IMR-90 (cell line): Measurements from ENCODE around the gene IQUB. TPM values are rescaled to one million over a fixed set of nuclear protein-coding genes. Genes with fewer than 3 reads are reported as not detected.
A peak's percentile ranks its signal among the peaks of the same experiment; 100 is the strongest.

ENCODE experiments used
- ATAC-seq: fragments of 200-7000 bp; cut with Tn5 transposase; 2 replicates; pipeline ENCODE4 v1.9.1; 2020; ENCODE audit warnings: low read depth, mild to moderate bottlenecking, moderate library complexity
- BruUV-seq: library from RNA; stranded (reverse); fragments of 400-500 nt; replicated peaks from 2 replicates; lab custom pipeline; 2021; lab: Mats Ljungman, UMichigan
- CTCF ChIA-PET: fragments of 300-600 bp; formaldehyde crosslinking; extraction: SDS; loops from one replicate; lab custom pipeline; 2021; ENCODE audit warnings: antibody characterized with exemption; lab: Yijun Ruan, JAX
- POLR2A ChIA-PET: fragments of 300-600 bp; sonication (Branson Sonifier 250); formaldehyde crosslinking; loops from one replicate; lab custom pipeline; 2022; ENCODE audit warnings: antibody characterized with exemption; ENCODE audit not compliant: unreplicated experiment; lab: Charles Lee
- DNase-seq: peaks from one replicate; pipeline ENCODE4 v3.0.0; 2013
- H2AFZ ChIP-seq: replicated peaks from 2 replicates; pipeline ENCODE3; 2013; ENCODE audit warnings: low read length, mild to moderate bottlenecking; ENCODE audit not compliant: poor library complexity
- H2AK5ac ChIP-seq: 2 replicates; pipeline ENCODE4 v1.6.1; 2013; ENCODE audit warnings: low read depth, low read length, inconsistent platforms
- H2AK9ac ChIP-seq: replicated peaks from 2 replicates; pipeline ENCODE3; 2013; ENCODE audit warnings: mild to moderate bottlenecking, low read depth, low read length, moderate library complexity; ENCODE audit not compliant: poor library complexity
- H2BK120ac ChIP-seq: 2 replicates; pipeline ENCODE4 v1.6.1; 2013; ENCODE audit warnings: low read depth, low read length, inconsistent platforms
- H2BK15ac ChIP-seq: 3 replicates; pipeline ENCODE4 v1.6.1; 2013; ENCODE audit warnings: low read depth, low read length, inconsistent platforms
- H2BK20ac ChIP-seq: 2 replicates; pipeline ENCODE4 v1.6.1; 2013; ENCODE audit warnings: low read depth, mild to moderate bottlenecking, inconsistent platforms, low read length, moderate library complexity
- H2BK5ac ChIP-seq: 2 replicates; pipeline ENCODE4 v1.6.1; 2013; ENCODE audit warnings: mild to moderate bottlenecking, low read depth, low read length, inconsistent platforms; ENCODE audit not compliant: poor library complexity, severe bottlenecking
- H3K14ac ChIP-seq: replicated peaks from 2 replicates; pipeline ENCODE4 v1.6.1; 2013; ENCODE audit warnings: low read depth, low read length, inconsistent platforms
- H3K18ac ChIP-seq: 2 replicates; pipeline ENCODE4 v1.6.1; 2013; ENCODE audit warnings: low read depth, low read length, control low read depth
- H3K23ac ChIP-seq: 2 replicates; pipeline ENCODE4 v1.6.1; 2013; ENCODE audit warnings: low read depth, low read length, inconsistent platforms
- H3K27ac ChIP-seq: 2 replicates; pipeline ENCODE4 v1.5.1; 2013; ENCODE audit warnings: mild to moderate bottlenecking, control low read depth, low read length; ENCODE audit not compliant: insufficient read depth
- H3K27me3 ChIP-seq: 2 replicates; pipeline ENCODE4 v1.6.1; 2013; ENCODE audit warnings: low read length; ENCODE audit not compliant: control insufficient read depth, insufficient read depth
- H3K36me3 ChIP-seq: 2 replicates; pipeline ENCODE4 v1.6.1; 2013; ENCODE audit warnings: low read length, mixed read lengths; ENCODE audit not compliant: control insufficient read depth, insufficient read depth
- H3K4ac ChIP-seq: 2 replicates; pipeline ENCODE4 v1.6.1; 2013; ENCODE audit warnings: low read depth, low read length, inconsistent platforms
- H3K4me1 ChIP-seq: 2 replicates; pipeline ENCODE4 v1.6.1; 2013; ENCODE audit warnings: low read length, mixed read lengths; ENCODE audit not compliant: control insufficient read depth, insufficient read depth
- H3K4me2 ChIP-seq: 2 replicates; pipeline ENCODE4 v1.6.1; 2013; ENCODE audit warnings: low read depth, mild to moderate bottlenecking, control low read depth, low read length, moderate library complexity
- H3K4me3 ChIP-seq: 2 replicates; pipeline ENCODE4 v1.5.1; 2013; ENCODE audit warnings: low read depth, mild to moderate bottlenecking, control low read depth, low read length, moderate library complexity; ENCODE audit not compliant: insufficient read depth
- H3K56ac ChIP-seq: 2 replicates; pipeline ENCODE4 v1.6.1; 2013; ENCODE audit warnings: low read length, inconsistent platforms; ENCODE audit not compliant: insufficient read depth; ENCODE audit errors: extremely low read depth
- H3K79me1 ChIP-seq, 2 experiments: 2 replicates each; pipeline ENCODE4 v1.6.1; 2013; ENCODE audit warnings: low read length in 2 of 2, inconsistent platforms in 1 of 2, low read depth in 1 of 2
- H3K9ac ChIP-seq: 2 replicates; pipeline ENCODE4 v1.6.1; 2013; ENCODE audit warnings: low read depth, low read length, control low read depth
- H3K9me1 ChIP-seq: 2 replicates; pipeline ENCODE4 v1.6.1; 2013; ENCODE audit warnings: low read length, inconsistent platforms; ENCODE audit not compliant: insufficient read depth
- H3K9me3 ChIP-seq: 2 replicates; pipeline ENCODE4 v1.6.1; 2013; ENCODE audit warnings: low read length; ENCODE audit not compliant: control insufficient read depth, insufficient read depth
- H4K20me1 ChIP-seq: 2 replicates; pipeline ENCODE4 v1.6.1; 2013; ENCODE audit warnings: low read length, inconsistent platforms; ENCODE audit not compliant: insufficient read depth
- H4K5ac ChIP-seq: 2 replicates; pipeline ENCODE4 v1.6.1; 2013; ENCODE audit warnings: mild to moderate bottlenecking, low read depth, low read length, control low read depth
- H4K8ac ChIP-seq, 2 experiments: 2 replicates each; pipeline ENCODE4 v1.6.1; 2013; ENCODE audit warnings: low read depth in 2 of 2, low read length in 2 of 2, control low read depth in 1 of 2, inconsistent platforms in 1 of 2
- H4K91ac ChIP-seq: 2 replicates; pipeline ENCODE4 v1.6.1; 2013; ENCODE audit warnings: low read depth, low read length, inconsistent platforms; ENCODE audit not compliant: insufficient read depth
- BHLHE40 ChIP-seq: fragments of 150-350 bp; IDR thresholded peaks from 2 replicates; pipeline ENCODE4 v1.6.1; 2016; ENCODE audit warnings: mild to moderate bottlenecking, low read depth, low read length
- CEBPB ChIP-seq: IDR thresholded peaks from 2 replicates; pipeline ENCODE4 v1.6.1; 2012; ENCODE audit warnings: low read depth, low read length, improper control_type of control experiment
- CHD1 ChIP-seq: IDR thresholded peaks from 2 replicates; pipeline ENCODE4 v1.6.1; 2012; ENCODE audit warnings: low read depth, low read length, improper control_type of control experiment
- MAFK ChIP-seq: IDR thresholded peaks from 2 replicates; pipeline ENCODE4 v1.6.1; 2012; ENCODE audit warnings: low read depth, low read length, improper control_type of control experiment
- RCOR1 ChIP-seq: IDR thresholded peaks from 2 replicates; pipeline ENCODE4 v1.6.1; 2012; ENCODE audit warnings: mild to moderate bottlenecking, low read length, improper control_type of control experiment; ENCODE audit not compliant: insufficient replicate concordance
- SMC3 ChIP-seq: fragments of 150-350 bp; IDR thresholded peaks from 2 replicates; pipeline ENCODE4 v1.6.1; 2016; ENCODE audit warnings: low read depth, mild to moderate bottlenecking, antibody characterized with exemption, low read length, moderate library complexity
- WGBS, 2 experiments: methylation state at CpG; one replicate each; pipeline versions ENCODE4 v1.1.5 to v1.1.7; 2013; ENCODE audit warnings: missing lambda C conversion rate in 2 of 2; ENCODE audit not compliant: insufficient read length in 1 of 2; ENCODE audit errors: extremely low coverage in 2 of 2; 5-methylcytosine and 5-hydroxymethylcytosine counted together
- dilution Hi-C: fragments of 300-500 bp; cut with HindIII; formaldehyde crosslinking; loops from one replicate; pipeline ENCODE4 v1.14.3; 2018; ENCODE audit warnings: low sequenced_read_pairs; ENCODE audit not compliant: unreplicated experiment
- in situ Hi-C: fragments of 300-500 bp; cut with MboI; formaldehyde crosslinking; loops from 3 replicates; pipeline ENCODE4 v1.14.3; 2019; ENCODE audit warnings: low sequenced_read_pairs, inconsistent platforms, mixed read lengths
- intact Hi-C: fragments of 100-400 bp; cut with micrococcal nuclease; formaldehyde crosslinking; loops from 2 replicates; pipeline ENCODE4 v1.10.0; 2022
- polyA plus RNA-seq, 3 experiments: library from polyadenylated mRNA; depleted of rRNA; stranded (reverse); fragments of >200 nt; gene quantifications; 2 replicates each; pipeline ENCODE4 v1.2.3, GENCODE V29; 2012; ENCODE audit warnings: low replicate concordance in 1 of 3
- total RNA-seq: library from RNA; depleted of rRNA; stranded (reverse); fragments of >200 nt; gene quantifications from 2 replicates; pipeline ENCODE4 v1.2.3, GENCODE V29; 2012
- TF ChIP-seq, protein P1 (sequence below): fragments of 150-350 bp; IDR thresholded peaks from 2 replicates; pipeline ENCODE4 v1.6.1; 2016; ENCODE audit warnings: low read depth, mild to moderate bottlenecking, low read length, moderate library complexity, borderline replicate concordance

Gene IQUB
- total and polyA plus RNA-seq, 2 of the 4 experiments (the other 2 are of a cell fraction), result 0.05 to 0.18 TPM

- Histone ChIP-seq H3K23ac (peak overlapping the region; percentile 88; the same call in 1 of the 2 replicates), H4K91ac (peak overlapping the region; percentile 87; the same call in 1 of the 2 replicates), H2AFZ (peak overlapping the region; percentile 97), H3K9me1 (no peaks in the 10 kb centered on the region; the same call in 1 of the 2 replicates), H3K27ac (no peak overlapping the region), H3K4ac (peak overlapping the region; percentile 87; the same call in 1 of the 2 replicates), H2AK5ac (no peak overlapping the region; the same call in 1 of the 2 replicates), H3K4me2 (peak overlapping the region; percentile 76), H3K4me1 (no peaks in the 10 kb centered on the region), H2AK9ac (no peak overlapping the region), H4K20me1 (no peaks in the 10 kb centered on the region), H3K79me1 (peaks cover 11 to 21% of the 10 kb centered on the region in 2 experiments), H3K27me3 (no peaks in the 10 kb centered on the region), H3K56ac (peak overlapping the region; percentile 72; the same call in 1 of the 2 replicates), H3K36me3 (no peaks in the 10 kb centered on the region), H3K18ac (peak overlapping the region; percentile 75; the same call in 1 of the 2 replicates), H3K9ac (peak overlapping the region; percentile 84; the same call in 1 of the 2 replicates), H4K8ac (peak overlapping the region; percentile 87 to 95), H2BK120ac (peak overlapping the region; percentile 88), H3K14ac (peak overlapping the region; percentile 98), H2BK20ac (peak overlapping the region; percentile 62), H4K5ac (peak overlapping the region; percentile 84; the same call in 1 of the 2 replicates), H2BK15ac (peak overlapping the region; percentile 77; the same call in 2 of the 3 replicates), H3K9me3 (no peaks in the 10 kb centered on the region), H2BK5ac (peak overlapping the region; percentile 77), H3K4me3 (peak overlapping the region; percentile 66)
- CTCF ChIA-PET, result interaction anchor here (0.7 kb wide), 1 partner anchor 22 kb away, joined by 3 read pairs; no protein-coding TSS in a partner anchor
- WGBS, 2 experiments, result no CpG with 5 or more reads among the region's 4 CpGs
- POLR2A ChIA-PET, result no interaction called here
- intact Hi-C loops, result loop anchor here (2.0 to 5.0 kb wide), 2 partner anchors 20 to 189 kb away; partner anchors contain the start of gene WASL
- dilution Hi-C loops, result no loop called here
- TF ChIP-seq, protein P1, sequence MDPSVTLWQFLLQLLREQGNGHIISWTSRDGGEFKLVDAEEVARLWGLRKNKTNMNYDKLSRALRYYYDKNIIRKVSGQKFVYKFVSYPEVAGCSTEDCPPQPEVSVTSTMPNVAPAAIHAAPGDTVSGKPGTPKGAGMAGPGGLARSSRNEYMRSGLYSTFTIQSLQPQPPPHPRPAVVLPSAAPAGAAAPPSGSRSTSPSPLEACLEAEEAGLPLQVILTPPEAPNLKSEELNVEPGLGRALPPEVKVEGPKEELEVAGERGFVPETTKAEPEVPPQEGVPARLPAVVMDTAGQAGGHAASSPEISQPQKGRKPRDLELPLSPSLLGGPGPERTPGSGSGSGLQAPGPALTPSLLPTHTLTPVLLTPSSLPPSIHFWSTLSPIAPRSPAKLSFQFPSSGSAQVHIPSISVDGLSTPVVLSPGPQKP, result no peak
- TF ChIP-seq RCOR1, result no peak
- no peak for TF ChIP-seq MAFK
- TF ChIP-seq CHD1, result no peak
- no peak for TF ChIP-seq BHLHE40
- TF ChIP-seq CEBPB, result no peak
- TF ChIP-seq SMC3, result no peak
- BruUV-seq, result no TSS peak
- no peak for ATAC-seq
- DNase-seq, result no peak
- in situ Hi-C loops, result no loop called here
These were observed 24.0 kb upstream of the IQUB start for GRCh38 chr7:123558289-123558874.
